Mammary epithelial cell (primary cell): Measurements from ENCODE around the gene ST3GAL6.

Experiments used
- CTCF ChIP-seq, 2 donors: IDR thresholded peaks in 1 of 2; conservative IDR thresholded peaks in 1 of 2; 2 replicates each; pipeline ENCODE4 v1.5.1; 2011 to 2012; ENCODE audit warnings: inconsistent platforms in 2 of 2, low read length in 2 of 2, mild to moderate bottlenecking in 2 of 2, control low read depth in 1 of 2, low read depth in 1 of 2; ENCODE audit not compliant: insufficient read depth in 1 of 2; ENCODE audit errors: extremely low read depth in 1 of 2
- EZH2 ChIP-seq: IDR thresholded peaks from 2 replicates; pipeline ENCODE4 v1.6.1; 2012; ENCODE audit warnings: low read length, inconsistent platforms, borderline replicate concordance

- no peak for TF ChIP-seq CTCF (conservative IDR thresholded peaks at IDR 0.05 in 1 of 2, IDR thresholded peaks at IDR 0.05 in 1 of 2; ENCODE audit: extremely low read depth in 1 of 2, insufficient read depth in 1 of 2, low read depth in 1 of 2, low read length in 2 of 2)
- no peak for TF ChIP-seq EZH2
Observed at GRCh38 chr3:98734735-98735134, 28.4 kb upstream of the ST3GAL6 start.
